Neutrophil (primary cell): ENCODE measurements around the gene KLHL41.
A peak's percentile ranks its signal among the peaks of the same experiment; 100 is the strongest.

Experiments
- H3K27ac ChIP-seq: fragments of 200-600 bp; sonication (generic); 2 replicates; pipeline ENCODE4 v1.5.1; 2016; ENCODE audit warnings: mild to moderate bottlenecking, moderate library complexity
- H3K27me3 ChIP-seq: fragments of 200-600 bp; sonication (generic); 2 replicates; pipeline ENCODE4 v1.6.0; 2016; ENCODE audit warnings: mild to moderate bottlenecking
- H3K36me3 ChIP-seq: fragments of 200-600 bp; sonication (generic); 2 replicates; pipeline ENCODE4 v1.5.1; 2017
- H3K4me1 ChIP-seq, 2 experiments: fragments of 200-600 bp in 1 of 2; sonication (generic) in 1 of 2; 1 replicate in 1 of 2; 2 replicates in 1 of 2; pipeline versions ENCODE4 v1.5.1 to v1.6.1; 2013 to 2016; ENCODE audit warnings: low read depth in 1 of 2, low read length in 1 of 2, mild to moderate bottlenecking in 1 of 2, moderate library complexity in 1 of 2; ENCODE audit not compliant: control insufficient read depth in 1 of 2, insufficient read depth in 1 of 2
- H3K4me3 ChIP-seq, 2 experiments: fragments of 200-600 bp in 1 of 2; sonication (generic) in 1 of 2; 1 replicate in 1 of 2; 2 replicates in 1 of 2; pipeline ENCODE4 v1.5.1; 2013 to 2016; ENCODE audit warnings: low read depth in 1 of 2, low read length in 1 of 2, mild to moderate bottlenecking in 1 of 2, moderate library complexity in 1 of 2
- H3K9me3 ChIP-seq: fragments of 200-600 bp; sonication (generic); 2 replicates; pipeline ENCODE4 v1.5.1; 2016
- CTCF ChIP-seq: fragments of 200-600 bp; sonication (generic); IDR thresholded peaks from 2 replicates; pipeline ENCODE4 v1.5.1; 2016; ENCODE audit warnings: antibody characterized with exemption

The KLHL41 gene

DNA sequence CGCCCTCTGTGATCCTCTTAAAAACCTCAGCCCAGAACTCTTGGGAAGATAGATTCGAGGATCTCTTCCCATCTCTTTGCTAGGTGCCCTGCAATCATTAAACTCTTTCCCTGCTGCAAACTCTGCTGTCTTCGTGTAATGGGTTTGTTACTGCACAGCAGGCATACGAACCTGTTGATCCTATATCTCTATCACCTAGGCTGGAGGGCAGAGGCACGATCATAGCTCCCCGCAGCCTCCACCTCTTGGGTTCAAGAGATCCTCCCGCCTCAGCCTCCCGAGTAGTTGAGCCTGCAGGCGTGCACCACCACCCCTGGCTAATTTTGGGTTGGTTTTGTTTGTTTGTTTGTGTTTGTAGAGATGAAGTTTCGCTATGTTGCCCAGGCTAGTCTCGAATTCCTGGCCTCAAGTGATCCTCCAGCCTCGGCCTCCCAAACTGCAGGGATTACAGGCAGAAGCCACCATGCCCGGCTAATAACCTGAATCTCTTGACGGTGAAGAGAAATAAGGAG is 30.7 kb upstream of the KLHL41 start:
- H3K27ac ChIP-seq = no peak overlapping the region
- no peak for TF ChIP-seq CTCF

DNA sequence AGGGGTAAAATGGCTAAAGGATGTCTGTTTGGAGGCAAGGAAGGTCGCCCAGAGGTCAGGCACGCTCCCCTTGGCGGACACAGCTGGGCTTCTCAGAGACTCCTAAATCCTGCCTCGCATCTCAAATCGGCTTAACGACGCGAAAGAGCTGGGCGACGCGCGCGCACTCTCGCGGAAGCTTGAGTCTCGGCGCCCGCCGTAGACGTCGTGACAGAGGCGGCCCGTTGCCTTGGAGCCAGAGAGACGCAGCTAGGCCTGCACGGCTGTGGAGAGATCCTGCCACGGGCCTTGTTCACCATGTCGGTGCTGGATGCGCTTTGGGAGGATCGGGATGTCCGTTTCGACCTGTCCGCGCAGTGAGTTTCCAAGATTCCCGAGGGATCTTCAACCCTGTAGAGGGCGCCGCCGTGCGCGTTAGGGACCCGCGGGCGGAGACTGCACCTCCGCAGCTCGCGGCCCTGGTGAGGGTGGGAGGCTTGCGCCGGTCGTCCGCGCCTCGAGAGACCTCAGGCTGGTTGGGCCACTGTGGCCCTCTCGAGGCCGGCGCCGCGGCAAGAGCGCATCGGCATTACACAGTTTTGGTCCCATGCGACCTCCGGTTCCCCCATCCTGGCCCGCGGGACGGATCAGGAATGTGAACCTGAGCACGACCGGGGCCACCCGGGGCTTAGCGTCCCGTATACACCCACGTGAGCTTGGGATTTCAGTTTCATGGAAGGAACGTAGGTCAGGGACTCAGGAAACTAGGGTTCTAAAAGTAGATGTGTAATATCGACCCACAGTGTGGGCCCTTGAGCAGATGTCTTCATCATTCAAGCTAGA is 30.0 kb upstream of the KLHL41 start, which contains the start of gene BBS5:
BBS5 (plus strand) TSS at position 238 of the 822 bp plus-strand sequence; CDS start at position 298, 60 bp downstream.
- Histone ChIP-seq H3K4me3 (peak within 1 kb of the TSS; percentile 51 to 61), H3K36me3 (no peaks in the 10 kb centered on the region), H3K27ac (no peak within 1 kb of the TSS), H3K27me3 (peaks cover 20% of the 10 kb centered on the region), H3K4me1 (peaks cover 10 to 13% of the 10 kb centered on the region in 2 experiments), H3K9me3 (no peaks in the 10 kb centered on the region)
- TF ChIP-seq CTCF = no peak

More for the DNA sequence above, 30.7 kb upstream of the KLHL41 start:
- Histone ChIP-seq H3K4me1 (peaks cover 10 to 13% of the 10 kb centered on the region in 2 experiments), H3K36me3 (no peaks in the 10 kb centered on the region), H3K4me3 (peak overlapping the region; percentile 51 to 61), H3K27me3 (peaks cover 20% of the 10 kb centered on the region), H3K9me3 (no peaks in the 10 kb centered on the region)

DNA sequence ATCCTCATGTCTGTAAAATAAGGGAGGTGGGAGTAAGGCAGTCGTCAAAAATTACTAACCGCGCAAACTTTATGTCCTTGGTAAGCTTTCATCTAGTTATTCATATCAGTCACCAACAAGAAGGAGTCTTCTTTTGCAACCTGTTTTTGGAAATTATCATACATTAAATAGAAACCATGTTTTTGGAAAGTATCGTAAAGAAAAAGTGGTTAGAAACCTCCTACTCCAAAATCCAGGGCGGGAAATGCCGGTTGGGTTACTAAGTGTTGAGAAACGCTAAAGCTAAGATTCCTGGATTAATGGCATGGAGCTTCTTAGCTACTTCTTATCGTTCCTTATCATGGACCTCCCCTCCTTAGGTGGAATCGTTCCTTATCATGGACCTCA is 29.4 kb upstream of the KLHL41 start:
- peaks cover 10 to 13% of the 10 kb centered on the region in 2 experiments for H3K4me1 ChIP-seq

GRCh38 chr2:169485650-169486138 is 23.8 kb upstream of the KLHL41 start:
- Histone ChIP-seq H3K27ac (no peak overlapping the region), H3K9me3 (no peaks in the 10 kb centered on the region), H3K4me3 (no peak overlapping the region), H3K36me3 (no peaks in the 10 kb centered on the region), H3K27me3 (no peaks in the 10 kb centered on the region), H3K4me1 (no peaks in the 10 kb centered on the region)
- TF ChIP-seq CTCF = no peak

More for the DNA sequence above, 29.4 kb upstream of the KLHL41 start:
- no peak for TF ChIP-seq CTCF
- Histone ChIP-seq H3K4me3 (peak overlapping the region in 1 of 2 experiments; percentile 61), H3K27ac (no peak overlapping the region), H3K36me3 (no peaks in the 10 kb centered on the region), H3K27me3 (peaks cover 20% of the 10 kb centered on the region), H3K9me3 (no peaks in the 10 kb centered on the region)

GRCh38 chr2:169486487-169486886 is 23.0 kb upstream of the KLHL41 start:
- H3K4me3 ChIP-seq = no peak overlapping the region
- no peaks in the 10 kb centered on the region for H3K36me3 ChIP-seq
- H3K27ac ChIP-seq = no peak overlapping the region
- H3K9me3 ChIP-seq = no peaks in the 10 kb centered on the region
- no peaks in the 10 kb centered on the region for H3K27me3 ChIP-seq
- no peak for TF ChIP-seq CTCF
- no peaks in the 10 kb centered on the region for H3K4me1 ChIP-seq
